Fibroblast of the aortic adventitia (primary cell): ENCODE data around the gene WBP2. TPM values are rescaled to one million over a fixed set of nuclear protein-coding genes. Genes with fewer than 3 reads are reported as not detected.

ENCODE experiments used
- DNase-seq: peaks from one replicate; pipeline ENCODE4 v3.0.0-alpha.2; 2010; ENCODE audit warnings: low read depth
- H3K4me3 ChIP-seq: 2 replicates; pipeline ENCODE4 v1.5.1; 2011; ENCODE audit warnings: low read depth, mild to moderate bottlenecking, control low read depth, low read length, moderate library complexity
- total RNA-seq: library from RNA; depleted of rRNA; stranded (reverse); fragments of >200 nt; gene quantifications from 2 replicates; pipeline ENCODE4 v1.2.3, GENCODE V29; 2012; ENCODE audit warnings: low replicate concordance
- TF ChIP-seq, protein P1 (sequence below): IDR thresholded peaks from 2 replicates; pipeline ENCODE4 v1.5.1; 2011; ENCODE audit warnings: mild to moderate bottlenecking, low read length, control low read depth, inconsistent platforms; ENCODE audit not compliant: insufficient read depth

Gene WBP2
- total RNA-seq, 1 donor, result 24.1 TPM

DNA sequence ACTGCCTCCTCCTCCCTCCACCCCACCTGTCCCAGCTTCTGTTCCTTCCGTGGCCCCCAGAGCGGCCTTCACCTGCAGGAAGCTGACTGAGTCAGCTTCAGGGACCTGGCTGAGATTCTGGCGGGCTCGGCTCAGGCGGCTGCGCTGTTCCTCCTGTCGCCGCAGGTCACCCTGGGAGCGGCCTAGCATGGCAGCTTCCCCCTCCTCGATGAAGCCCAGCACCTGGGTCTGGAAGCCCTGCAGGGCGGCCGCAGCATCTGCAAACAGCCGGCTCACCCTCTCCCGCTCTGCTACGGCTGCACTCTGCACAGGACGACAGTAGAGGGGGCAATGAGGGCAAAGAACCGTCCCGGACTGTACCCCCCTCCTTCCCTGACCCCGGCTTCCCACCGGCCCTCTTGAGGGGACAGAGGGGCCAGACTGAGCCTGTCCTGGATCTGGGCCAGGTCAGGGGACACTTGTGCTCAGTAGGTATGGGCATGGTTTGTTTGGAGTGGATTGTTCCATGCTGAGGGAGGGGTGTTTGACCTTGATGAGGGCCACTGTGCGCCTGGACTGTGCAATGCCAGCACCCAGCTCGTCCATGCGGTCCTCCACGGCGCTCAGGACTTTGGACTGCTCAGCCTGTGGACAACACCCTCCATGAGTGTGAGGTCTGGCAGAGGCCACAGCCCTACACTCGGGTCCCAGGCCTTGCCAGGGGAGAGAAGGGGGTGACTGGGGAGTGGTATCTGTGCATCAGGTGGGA, 21.2 kb upstream of the WBP2 start:
- no peak for DNase-seq
- H3K4me3 ChIP-seq, result peak overlapping the region; percentile 93

DNA sequence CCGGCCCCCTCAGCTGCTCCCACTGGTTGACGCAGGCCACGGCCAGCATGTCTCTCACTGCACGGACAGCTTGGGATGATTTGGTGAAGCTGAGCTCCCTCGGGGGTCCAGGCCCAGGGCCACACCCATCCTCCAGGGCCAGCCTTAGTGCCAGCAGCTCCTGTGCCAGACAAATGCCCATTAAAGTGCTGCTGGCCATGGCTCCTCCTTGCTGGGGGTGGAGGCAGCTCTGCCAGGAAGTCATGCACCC, 20.7 kb upstream of the WBP2 start:
- peak overlapping the region; percentile 93 for H3K4me3 ChIP-seq
- DNase-seq, result no peak
- TF ChIP-seq, protein P1, sequence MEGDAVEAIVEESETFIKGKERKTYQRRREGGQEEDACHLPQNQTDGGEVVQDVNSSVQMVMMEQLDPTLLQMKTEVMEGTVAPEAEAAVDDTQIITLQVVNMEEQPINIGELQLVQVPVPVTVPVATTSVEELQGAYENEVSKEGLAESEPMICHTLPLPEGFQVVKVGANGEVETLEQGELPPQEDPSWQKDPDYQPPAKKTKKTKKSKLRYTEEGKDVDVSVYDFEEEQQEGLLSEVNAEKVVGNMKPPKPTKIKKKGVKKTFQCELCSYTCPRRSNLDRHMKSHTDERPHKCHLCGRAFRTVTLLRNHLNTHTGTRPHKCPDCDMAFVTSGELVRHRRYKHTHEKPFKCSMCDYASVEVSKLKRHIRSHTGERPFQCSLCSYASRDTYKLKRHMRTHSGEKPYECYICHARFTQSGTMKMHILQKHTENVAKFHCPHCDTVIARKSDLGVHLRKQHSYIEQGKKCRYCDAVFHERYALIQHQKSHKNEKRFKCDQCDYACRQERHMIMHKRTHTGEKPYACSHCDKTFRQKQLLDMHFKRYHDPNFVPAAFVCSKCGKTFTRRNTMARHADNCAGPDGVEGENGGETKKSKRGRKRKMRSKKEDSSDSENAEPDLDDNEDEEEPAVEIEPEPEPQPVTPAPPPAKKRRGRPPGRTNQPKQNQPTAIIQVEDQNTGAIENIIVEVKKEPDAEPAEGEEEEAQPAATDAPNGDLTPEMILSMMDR, result no peak

More for the DNA sequence above, 21.2 kb upstream of the WBP2 start:
- TF ChIP-seq, protein P1, result no peak

DNA sequence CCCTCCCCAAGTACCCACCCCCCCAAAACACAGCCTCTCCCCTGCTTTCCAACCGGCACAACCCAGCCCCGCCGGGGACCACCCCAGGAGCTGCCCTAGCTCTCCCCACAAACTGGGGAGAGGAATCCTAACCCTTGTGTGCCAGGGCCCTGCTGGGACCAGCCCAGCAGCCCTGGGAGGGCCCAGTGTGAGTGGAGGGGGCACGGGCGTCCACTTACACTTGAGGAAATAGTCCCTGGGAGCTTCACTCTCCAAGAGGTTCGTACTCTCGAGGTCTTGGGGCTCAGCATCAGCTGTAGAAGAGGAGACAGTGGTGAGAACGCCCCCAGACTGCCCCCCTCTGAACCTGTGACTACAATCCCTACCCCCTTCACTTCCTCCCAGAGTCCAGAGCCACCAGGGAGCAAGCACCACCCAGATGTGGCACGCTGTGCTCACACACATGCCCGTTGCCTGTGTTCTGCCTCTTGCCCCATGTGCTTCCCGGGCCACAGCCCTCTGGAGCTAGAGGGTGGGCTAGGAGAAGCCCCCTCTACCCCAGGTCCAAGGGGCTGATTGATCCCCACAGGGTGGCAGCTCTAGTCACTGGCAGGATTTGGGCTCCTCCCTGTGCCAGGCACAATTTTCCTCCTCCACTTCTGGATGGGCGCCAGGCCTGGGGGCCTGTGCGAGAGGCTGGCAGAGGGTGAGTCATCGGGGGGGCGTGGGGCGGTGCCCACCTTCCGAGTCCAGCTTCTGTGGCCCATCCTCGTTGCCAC, 20.2 kb upstream of the WBP2 start:
- TF ChIP-seq, protein P1, result no peak
- no peak for DNase-seq
- H3K4me3 ChIP-seq, result no peak overlapping the region

DNA sequence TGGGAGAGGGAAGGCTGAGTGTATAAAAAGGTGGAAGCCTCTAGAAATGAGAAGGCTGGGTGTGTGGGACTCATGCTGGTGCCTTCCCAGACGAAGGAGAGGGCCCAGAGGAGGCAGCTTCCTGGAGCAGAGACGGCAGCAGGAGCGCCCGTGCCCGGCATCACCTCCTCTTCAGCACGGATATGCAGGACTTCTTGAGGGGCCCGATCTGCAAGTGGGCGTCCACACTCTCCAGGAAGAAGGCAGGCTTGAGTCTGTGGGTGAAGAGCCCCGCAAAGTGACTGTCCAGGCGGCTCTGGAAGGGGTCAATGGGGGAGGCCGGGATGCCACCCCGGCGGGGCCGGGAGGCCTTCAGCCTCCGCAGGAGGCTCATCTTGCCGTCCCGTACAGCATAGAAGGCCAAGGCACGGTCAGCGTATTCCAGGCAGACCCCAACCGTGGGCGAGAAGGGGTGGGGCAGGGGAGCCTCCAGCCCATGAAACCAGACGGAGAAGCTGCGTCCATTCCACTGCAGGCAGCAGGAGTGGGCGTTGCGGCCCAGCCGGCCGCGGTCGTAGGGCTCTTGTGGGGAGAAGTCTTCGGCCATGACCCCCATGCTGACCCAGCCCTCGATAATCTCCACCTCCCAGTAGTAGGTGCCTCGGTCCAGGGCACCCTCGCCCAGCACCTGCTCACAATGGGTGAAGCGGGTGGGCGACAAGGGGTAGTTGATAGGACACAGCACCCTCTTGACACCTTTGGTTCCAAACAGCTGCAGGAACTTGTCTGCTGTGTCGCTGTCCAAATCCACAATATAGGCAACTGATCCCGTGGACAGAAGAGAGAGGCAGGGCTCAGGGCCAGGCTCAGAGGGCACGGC, 19.4 kb upstream of the WBP2 start:
- no peak overlapping the region for H3K4me3 ChIP-seq
- TF ChIP-seq, protein P1, result no peak
- no peak for DNase-seq

DNA sequence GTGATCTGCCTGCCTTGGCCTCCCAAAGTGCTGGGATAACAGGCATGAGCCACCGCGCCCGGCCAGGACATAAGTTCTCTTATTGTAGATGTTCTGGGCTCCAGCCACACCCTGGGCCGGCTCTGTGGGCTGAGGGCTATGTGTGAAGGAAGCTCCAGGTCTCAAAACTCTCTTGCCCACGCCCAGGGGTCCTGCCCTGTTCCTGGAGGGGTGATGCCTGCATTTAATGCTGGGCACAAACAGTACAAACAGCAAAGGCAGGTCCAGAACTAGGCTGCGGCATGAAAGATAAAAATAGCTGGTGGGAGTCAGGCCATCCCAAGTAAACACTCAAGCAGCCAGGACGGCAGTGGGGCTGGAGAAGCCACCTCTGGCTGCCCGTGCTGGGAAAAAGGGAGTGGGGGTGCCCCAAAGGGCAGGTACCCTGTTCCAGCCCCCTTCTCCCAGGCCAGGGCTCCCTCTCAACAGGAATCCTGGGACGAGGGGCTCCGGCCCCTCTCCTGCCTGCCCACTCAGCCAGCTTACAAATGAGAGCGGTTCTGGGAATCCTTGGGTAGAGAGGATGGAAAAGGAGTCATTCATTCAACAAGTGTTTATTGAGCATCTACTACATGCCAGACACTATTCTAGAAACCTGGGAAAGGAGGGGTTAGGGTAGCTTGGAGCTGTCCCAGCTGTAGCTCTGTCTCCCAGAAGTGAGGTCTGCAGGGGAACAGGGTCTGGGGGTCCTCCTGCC, 18.6 kb upstream of the WBP2 start:
- no peak for DNase-seq
- TF ChIP-seq, protein P1, result no peak
- no peak overlapping the region for H3K4me3 ChIP-seq
